ENCODE measurements around the gene RNF208.

RNF208 gene

GRCh38 chr9:137237759-137238726, 16.0 kb upstream of the RNF208 start:
- no peak for DNase-seq

GRCh38 chr9:137236936-137237421, 14.9 kb upstream of the RNF208 start:
- DNase-seq = no peak

GRCh38 chr9:137236238-137236935, 14.3 kb upstream of the RNF208 start:
- DNase-seq = peak; percentile 77

GRCh38 chr9:137235424-137236237, 13.6 kb upstream of the RNF208 start:
- DNase-seq = no peak

- no peak for DNase-seq
Observed at GRCh38 chr9:137234758-137235423, 12.9 kb upstream of the RNF208 start.

- no peak for DNase-seq
Observed at GRCh38 chr9:137234055-137234697, 12.1 kb upstream of the RNF208 start.

- no peak for DNase-seq
Observed at GRCh38 chr9:137233143-137233980, 11.3 kb upstream of the RNF208 start.

- DNase-seq = no peak
Observed at GRCh38 chr9:137232510-137232909, 10.5 kb upstream of the RNF208 start.

GRCh38 chr9:137232101-137232500, 10.1 kb upstream of the RNF208 start:
- DNase-seq = no peak

GRCh38 chr9:137231372-137232039, 9.5 kb upstream of the RNF208 start:
- no peak for DNase-seq

- DNase-seq = no peak
Observed at GRCh38 chr9:137230705-137231371, 8.8 kb upstream of the RNF208 start, which contains the start of gene SLC34A3. SLC34A3 (plus strand) TSS chr9:137230901; CDS start chr9:137231703, 802 bp downstream.

GRCh38 chr9:137229903-137230704, 8.1 kb upstream of the RNF208 start:
- DNase-seq = no peak

- DNase-seq = no peak
Observed at GRCh38 chr9:137228968-137229896, 7.2 kb upstream of the RNF208 start.

- no peak for DNase-seq
Observed at GRCh38 chr9:137228506-137228967, 6.5 kb upstream of the RNF208 start.

- DNase-seq = no peak
Observed at GRCh38 chr9:137227853-137228505, 5.9 kb upstream of the RNF208 start.

GRCh38 chr9:137227054-137227852, 5.2 kb upstream of the RNF208 start, which contains the start of gene RNF224:
RNF224 (plus strand) TSS chr9:137227502; CDS start chr9:137228336, 834 bp downstream.
- DNase-seq = peak; percentile 75
